HEK293 (cell line): Measurements from ENCODE around the gene AMPD2.
A peak's percentile ranks its signal among the peaks of the same experiment; 100 is the strongest.

ENCODE experiments used
- KLF10 ChIP-seq: fragments of 450-650 bp; IDR thresholded peaks from 2 replicates; pipeline ENCODE4 v1.5.1; 2018; ENCODE audit warnings: missing biosample characterization, mild to moderate bottlenecking, missing genetic modification characterization
- RBAK ChIP-seq: fragments of 450-650 bp; formaldehyde crosslinking; IDR thresholded peaks from 2 replicates; pipeline ENCODE4 v1.5.1; 2016; ENCODE audit warnings: missing biosample characterization, missing genetic modification characterization
- REPIN1 ChIP-seq: fragments of 450-650 bp; formaldehyde crosslinking; IDR thresholded peaks from 2 replicates; pipeline ENCODE4 v1.5.1; 2017; ENCODE audit warnings: missing biosample characterization, missing genetic modification characterization, low read depth
- SP7 ChIP-seq: fragments of 450-650 bp; formaldehyde crosslinking; IDR thresholded peaks from 2 replicates; pipeline ENCODE4 v1.5.1; 2016; ENCODE audit warnings: missing biosample characterization, missing genetic modification characterization
- ZBTB8A ChIP-seq: fragments of 450-650 bp; formaldehyde crosslinking; IDR thresholded peaks from 2 replicates; pipeline ENCODE4 v1.5.1; 2016; ENCODE audit warnings: missing biosample characterization, missing genetic modification characterization
- ZEB2 ChIP-seq: fragments of 450-650 bp; formaldehyde crosslinking; IDR thresholded peaks from 2 replicates; pipeline ENCODE4 v1.5.1; 2016; ENCODE audit warnings: missing biosample characterization, missing genetic modification characterization
- ZNF112 ChIP-seq: fragments of 450-650 bp; formaldehyde crosslinking; IDR thresholded peaks from 2 replicates; pipeline ENCODE4 v1.5.0; 2017; ENCODE audit warnings: missing biosample characterization, missing genetic modification characterization
- ZNF133 ChIP-seq: fragments of 450-650 bp; formaldehyde crosslinking; IDR thresholded peaks from 2 replicates; pipeline ENCODE4 v1.5.1; 2016; ENCODE audit warnings: missing biosample characterization, missing genetic modification characterization
- ZNF16 ChIP-seq: fragments of 450-650 bp; formaldehyde crosslinking; IDR thresholded peaks from 2 replicates; pipeline ENCODE4 v1.5.1; 2016; ENCODE audit warnings: low read depth, missing biosample characterization, missing genetic modification characterization
- ZNF221 ChIP-seq: fragments of 450-650 bp; formaldehyde crosslinking; IDR thresholded peaks from 2 replicates; pipeline ENCODE4 v1.5.1; 2017; ENCODE audit warnings: missing biosample characterization, missing genetic modification characterization, borderline replicate concordance
- ZNF248 ChIP-seq: fragments of 450-650 bp; formaldehyde crosslinking; IDR thresholded peaks from 2 replicates; pipeline ENCODE4 v1.5.1; 2017; ENCODE audit warnings: missing biosample characterization, missing genetic modification characterization
- ZNF473 ChIP-seq: fragments of 450-650 bp; formaldehyde crosslinking; IDR thresholded peaks from 2 replicates; pipeline ENCODE4 v1.5.1; 2017; ENCODE audit warnings: missing biosample characterization, missing genetic modification characterization
- ZNF514 ChIP-seq: fragments of 450-650 bp; formaldehyde crosslinking; IDR thresholded peaks from 2 replicates; pipeline ENCODE4 v1.5.1; 2016; ENCODE audit warnings: missing biosample characterization, missing genetic modification characterization
- ZNF544 ChIP-seq: fragments of 450-650 bp; formaldehyde crosslinking; IDR thresholded peaks from 2 replicates; pipeline ENCODE4 v1.5.0; 2017; ENCODE audit warnings: missing biosample characterization, missing genetic modification characterization
- ZNF610 ChIP-seq: fragments of 450-650 bp; formaldehyde crosslinking; IDR thresholded peaks from 2 replicates; pipeline ENCODE4 v1.5.1; 2016; ENCODE audit warnings: missing biosample characterization, missing genetic modification characterization, borderline replicate concordance
- ZNF621 ChIP-seq: fragments of 450-650 bp; formaldehyde crosslinking; IDR thresholded peaks from 2 replicates; pipeline ENCODE4 v1.5.1; 2017; ENCODE audit warnings: missing biosample characterization, missing genetic modification characterization
- ZNF623 ChIP-seq: fragments of 450-650 bp; formaldehyde crosslinking; IDR thresholded peaks from 2 replicates; pipeline ENCODE4 v1.5.1; 2016; ENCODE audit warnings: missing biosample characterization, missing genetic modification characterization
- ZNF707 ChIP-seq: fragments of 450-650 bp; formaldehyde crosslinking; IDR thresholded peaks from 2 replicates; pipeline ENCODE4 v1.5.1; 2016; ENCODE audit warnings: missing biosample characterization, missing genetic modification characterization
- ZNF785 ChIP-seq: fragments of 450-650 bp; formaldehyde crosslinking; IDR thresholded peaks from 2 replicates; pipeline ENCODE4 v1.5.1; 2016; ENCODE audit warnings: missing biosample characterization, missing genetic modification characterization
- TF ChIP-seq, protein P1 (sequence below): fragments of 450-650 bp; formaldehyde crosslinking; IDR thresholded peaks from 2 replicates; pipeline ENCODE4 v1.5.1; 2016; ENCODE audit warnings: missing biosample characterization, missing genetic modification characterization, borderline replicate concordance
- TF ChIP-seq, protein P2 (sequence below): fragments of 450-650 bp; formaldehyde crosslinking; IDR thresholded peaks from 2 replicates; pipeline ENCODE4 v1.5.1; 2016; ENCODE audit warnings: missing biosample characterization, missing genetic modification characterization, borderline replicate concordance
- TF ChIP-seq, protein P3 (sequence below): fragments of 450-650 bp; IDR thresholded peaks from 2 replicates; pipeline ENCODE4 v1.5.1; 2018; ENCODE audit warnings: missing biosample characterization, mild to moderate bottlenecking, missing genetic modification characterization
- TF ChIP-seq, protein P4 (sequence below): fragments of 450-650 bp; formaldehyde crosslinking; IDR thresholded peaks from 2 replicates; pipeline ENCODE4 v1.5.1; 2017; ENCODE audit warnings: missing biosample characterization, mild to moderate bottlenecking, missing genetic modification characterization, moderate library complexity
- TF ChIP-seq, protein P5 (sequence below): fragments of 450-650 bp; formaldehyde crosslinking; IDR thresholded peaks from 2 replicates; pipeline ENCODE4 v1.5.1; 2016; ENCODE audit warnings: missing biosample characterization, missing genetic modification characterization
- TF ChIP-seq, protein P6 (sequence below): fragments of 450-650 bp; formaldehyde crosslinking; IDR thresholded peaks from 2 replicates; pipeline ENCODE4 v1.5.1; 2017; ENCODE audit warnings: missing biosample characterization, missing genetic modification characterization
- TF ChIP-seq, protein P7 (sequence below): fragments of 450-650 bp; formaldehyde crosslinking; IDR thresholded peaks from 2 replicates; pipeline ENCODE4; 2016; ENCODE audit warnings: missing biosample characterization, missing genetic modification characterization

The AMPD2 gene

DNA sequence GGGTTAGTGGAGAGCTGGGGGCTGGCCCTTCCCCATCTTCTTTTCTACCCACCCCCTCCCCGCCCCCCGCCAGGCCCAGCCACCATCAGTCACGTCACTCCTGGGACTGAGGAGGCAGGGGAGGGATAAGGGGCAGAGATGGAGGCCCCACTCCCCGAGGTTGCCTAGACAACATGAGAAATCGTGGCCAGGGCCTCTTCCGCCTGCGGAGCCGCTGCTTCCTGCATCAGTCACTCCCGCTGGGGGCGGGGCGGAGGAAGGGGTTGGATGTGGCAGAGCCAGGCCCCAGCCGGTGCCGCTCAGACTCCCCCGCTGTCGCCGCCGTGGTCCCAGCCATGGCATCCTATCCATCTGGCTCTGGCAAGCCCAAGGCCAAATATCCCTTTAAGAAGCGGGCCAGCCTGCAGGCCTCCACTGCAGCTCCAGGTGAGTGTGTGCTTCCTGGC is 1.2 kb downstream of the AMPD2 start (continued):
- TF ChIP-seq, protein P1, sequence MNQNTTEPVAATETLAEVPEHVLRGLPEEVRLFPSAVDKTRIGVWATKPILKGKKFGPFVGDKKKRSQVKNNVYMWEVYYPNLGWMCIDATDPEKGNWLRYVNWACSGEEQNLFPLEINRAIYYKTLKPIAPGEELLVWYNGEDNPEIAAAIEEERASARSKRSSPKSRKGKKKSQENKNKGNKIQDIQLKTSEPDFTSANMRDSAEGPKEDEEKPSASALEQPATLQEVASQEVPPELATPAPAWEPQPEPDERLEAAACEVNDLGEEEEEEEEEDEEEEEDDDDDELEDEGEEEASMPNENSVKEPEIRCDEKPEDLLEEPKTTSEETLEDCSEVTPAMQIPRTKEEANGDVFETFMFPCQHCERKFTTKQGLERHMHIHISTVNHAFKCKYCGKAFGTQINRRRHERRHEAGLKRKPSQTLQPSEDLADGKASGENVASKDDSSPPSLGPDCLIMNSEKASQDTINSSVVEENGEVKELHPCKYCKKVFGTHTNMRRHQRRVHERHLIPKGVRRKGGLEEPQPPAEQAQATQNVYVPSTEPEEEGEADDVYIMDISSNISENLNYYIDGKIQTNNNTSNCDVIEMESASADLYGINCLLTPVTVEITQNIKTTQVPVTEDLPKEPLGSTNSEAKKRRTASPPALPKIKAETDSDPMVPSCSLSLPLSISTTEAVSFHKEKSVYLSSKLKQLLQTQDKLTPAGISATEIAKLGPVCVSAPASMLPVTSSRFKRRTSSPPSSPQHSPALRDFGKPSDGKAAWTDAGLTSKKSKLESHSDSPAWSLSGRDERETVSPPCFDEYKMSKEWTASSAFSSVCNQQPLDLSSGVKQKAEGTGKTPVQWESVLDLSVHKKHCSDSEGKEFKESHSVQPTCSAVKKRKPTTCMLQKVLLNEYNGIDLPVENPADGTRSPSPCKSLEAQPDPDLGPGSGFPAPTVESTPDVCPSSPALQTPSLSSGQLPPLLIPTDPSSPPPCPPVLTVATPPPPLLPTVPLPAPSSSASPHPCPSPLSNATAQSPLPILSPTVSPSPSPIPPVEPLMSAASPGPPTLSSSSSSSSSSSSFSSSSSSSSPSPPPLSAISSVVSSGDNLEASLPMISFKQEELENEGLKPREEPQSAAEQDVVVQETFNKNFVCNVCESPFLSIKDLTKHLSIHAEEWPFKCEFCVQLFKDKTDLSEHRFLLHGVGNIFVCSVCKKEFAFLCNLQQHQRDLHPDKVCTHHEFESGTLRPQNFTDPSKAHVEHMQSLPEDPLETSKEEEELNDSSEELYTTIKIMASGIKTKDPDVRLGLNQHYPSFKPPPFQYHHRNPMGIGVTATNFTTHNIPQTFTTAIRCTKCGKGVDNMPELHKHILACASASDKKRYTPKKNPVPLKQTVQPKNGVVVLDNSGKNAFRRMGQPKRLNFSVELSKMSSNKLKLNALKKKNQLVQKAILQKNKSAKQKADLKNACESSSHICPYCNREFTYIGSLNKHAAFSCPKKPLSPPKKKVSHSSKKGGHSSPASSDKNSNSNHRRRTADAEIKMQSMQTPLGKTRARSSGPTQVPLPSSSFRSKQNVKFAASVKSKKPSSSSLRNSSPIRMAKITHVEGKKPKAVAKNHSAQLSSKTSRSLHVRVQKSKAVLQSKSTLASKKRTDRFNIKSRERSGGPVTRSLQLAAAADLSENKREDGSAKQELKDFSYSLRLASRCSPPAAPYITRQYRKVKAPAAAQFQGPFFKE (tag by site-specific recombination), result no peak
- no peak for TF ChIP-seq ZNF112 (tag by site-specific recombination)
- no peak for TF ChIP-seq ZEB2
- TF ChIP-seq ZNF623, result no peak
- TF ChIP-seq, protein P2, sequence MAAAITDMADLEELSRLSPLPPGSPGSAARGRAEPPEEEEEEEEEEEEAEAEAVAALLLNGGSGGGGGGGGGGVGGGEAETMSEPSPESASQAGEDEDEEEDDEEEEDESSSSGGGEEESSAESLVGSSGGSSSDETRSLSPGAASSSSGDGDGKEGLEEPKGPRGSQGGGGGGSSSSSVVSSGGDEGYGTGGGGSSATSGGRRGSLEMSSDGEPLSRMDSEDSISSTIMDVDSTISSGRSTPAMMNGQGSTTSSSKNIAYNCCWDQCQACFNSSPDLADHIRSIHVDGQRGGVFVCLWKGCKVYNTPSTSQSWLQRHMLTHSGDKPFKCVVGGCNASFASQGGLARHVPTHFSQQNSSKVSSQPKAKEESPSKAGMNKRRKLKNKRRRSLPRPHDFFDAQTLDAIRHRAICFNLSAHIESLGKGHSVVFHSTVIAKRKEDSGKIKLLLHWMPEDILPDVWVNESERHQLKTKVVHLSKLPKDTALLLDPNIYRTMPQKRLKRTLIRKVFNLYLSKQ (tag by site-specific recombination), result no peak
- no peak for TF ChIP-seq ZNF16 (tag by site-specific recombination)
- no peak for TF ChIP-seq ZNF610 (tag by site-specific recombination)
- no peak for TF ChIP-seq ZNF133 (tag by site-specific recombination)
- TF ChIP-seq ZNF514 (tag by site-specific recombination), result no peak
- TF ChIP-seq, protein P3, sequence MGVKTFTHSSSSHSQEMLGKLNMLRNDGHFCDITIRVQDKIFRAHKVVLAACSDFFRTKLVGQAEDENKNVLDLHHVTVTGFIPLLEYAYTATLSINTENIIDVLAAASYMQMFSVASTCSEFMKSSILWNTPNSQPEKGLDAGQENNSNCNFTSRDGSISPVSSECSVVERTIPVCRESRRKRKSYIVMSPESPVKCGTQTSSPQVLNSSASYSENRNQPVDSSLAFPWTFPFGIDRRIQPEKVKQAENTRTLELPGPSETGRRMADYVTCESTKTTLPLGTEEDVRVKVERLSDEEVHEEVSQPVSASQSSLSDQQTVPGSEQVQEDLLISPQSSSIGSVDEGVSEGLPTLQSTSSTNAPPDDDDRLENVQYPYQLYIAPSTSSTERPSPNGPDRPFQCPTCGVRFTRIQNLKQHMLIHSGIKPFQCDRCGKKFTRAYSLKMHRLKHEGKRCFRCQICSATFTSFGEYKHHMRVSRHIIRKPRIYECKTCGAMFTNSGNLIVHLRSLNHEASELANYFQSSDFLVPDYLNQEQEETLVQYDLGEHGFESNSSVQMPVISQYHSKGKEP, result no peak
- no peak for TF ChIP-seq ZNF785 (tag by site-specific recombination)
- peak; percentile 75 for TF ChIP-seq KLF10 (tag by site-specific recombination)
- no peak for TF ChIP-seq ZBTB8A
- TF ChIP-seq, protein P4, sequence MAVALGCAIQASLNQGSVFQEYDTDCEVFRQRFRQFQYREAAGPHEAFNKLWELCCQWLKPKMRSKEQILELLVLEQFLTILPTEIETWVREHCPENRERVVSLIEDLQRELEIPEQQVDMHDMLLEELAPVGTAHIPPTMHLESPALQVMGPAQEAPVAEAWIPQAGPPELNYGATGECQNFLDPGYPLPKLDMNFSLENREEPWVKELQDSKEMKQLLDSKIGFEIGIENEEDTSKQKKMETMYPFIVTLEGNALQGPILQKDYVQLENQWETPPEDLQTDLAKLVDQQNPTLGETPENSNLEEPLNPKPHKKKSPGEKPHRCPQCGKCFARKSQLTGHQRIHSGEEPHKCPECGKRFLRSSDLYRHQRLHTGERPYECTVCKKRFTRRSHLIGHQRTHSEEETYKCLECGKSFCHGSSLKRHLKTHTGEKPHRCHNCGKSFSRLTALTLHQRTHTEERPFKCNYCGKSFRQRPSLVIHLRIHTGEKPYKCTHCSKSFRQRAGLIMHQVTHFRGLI, result no peak
- no peak for TF ChIP-seq ZNF707 (tag by site-specific recombination)
- TF ChIP-seq ZNF473 (tag by site-specific recombination), result no peak
- TF ChIP-seq, protein P5, sequence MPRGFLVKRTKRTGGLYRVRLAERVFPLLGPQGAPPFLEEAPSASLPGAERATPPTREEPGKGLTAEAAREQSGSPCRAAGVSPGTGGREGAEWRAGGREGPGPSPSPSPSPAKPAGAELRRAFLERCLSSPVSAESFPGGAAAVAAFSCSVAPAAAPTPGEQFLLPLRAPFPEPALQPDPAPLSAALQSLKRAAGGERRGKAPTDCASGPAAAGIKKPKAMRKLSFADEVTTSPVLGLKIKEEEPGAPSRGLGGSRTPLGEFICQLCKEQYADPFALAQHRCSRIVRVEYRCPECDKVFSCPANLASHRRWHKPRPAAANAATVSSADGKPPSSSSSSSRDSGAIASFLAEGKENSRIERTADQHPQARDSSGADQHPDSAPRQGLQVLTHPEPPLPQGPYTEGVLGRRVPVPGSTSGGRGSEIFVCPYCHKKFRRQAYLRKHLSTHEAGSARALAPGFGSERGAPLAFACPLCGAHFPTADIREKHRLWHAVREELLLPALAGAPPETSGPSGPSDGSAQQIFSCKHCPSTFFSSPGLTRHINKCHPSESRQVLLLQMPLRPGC (tag by site-specific recombination), result no peak
- no peak for TF ChIP-seq ZNF248 (tag by site-specific recombination)
- TF ChIP-seq RBAK, result no peak
- TF ChIP-seq REPIN1 (tag by site-specific recombination), result no peak
- TF ChIP-seq, protein P6, sequence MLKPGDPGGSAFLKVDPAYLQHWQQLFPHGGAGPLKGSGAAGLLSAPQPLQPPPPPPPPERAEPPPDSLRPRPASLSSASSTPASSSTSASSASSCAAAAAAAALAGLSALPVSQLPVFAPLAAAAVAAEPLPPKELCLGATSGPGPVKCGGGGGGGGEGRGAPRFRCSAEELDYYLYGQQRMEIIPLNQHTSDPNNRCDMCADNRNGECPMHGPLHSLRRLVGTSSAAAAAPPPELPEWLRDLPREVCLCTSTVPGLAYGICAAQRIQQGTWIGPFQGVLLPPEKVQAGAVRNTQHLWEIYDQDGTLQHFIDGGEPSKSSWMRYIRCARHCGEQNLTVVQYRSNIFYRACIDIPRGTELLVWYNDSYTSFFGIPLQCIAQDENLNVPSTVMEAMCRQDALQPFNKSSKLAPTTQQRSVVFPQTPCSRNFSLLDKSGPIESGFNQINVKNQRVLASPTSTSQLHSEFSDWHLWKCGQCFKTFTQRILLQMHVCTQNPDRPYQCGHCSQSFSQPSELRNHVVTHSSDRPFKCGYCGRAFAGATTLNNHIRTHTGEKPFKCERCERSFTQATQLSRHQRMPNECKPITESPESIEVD (tag by site-specific recombination), result no peak
- no peak for TF ChIP-seq ZNF621 (tag by site-specific recombination)
- TF ChIP-seq ZNF544 (tag by site-specific recombination), result no peak
- TF ChIP-seq SP7 (tag by site-specific recombination), result no peak; the same call in 1 of the 2 replicates
- TF ChIP-seq, protein P7, sequence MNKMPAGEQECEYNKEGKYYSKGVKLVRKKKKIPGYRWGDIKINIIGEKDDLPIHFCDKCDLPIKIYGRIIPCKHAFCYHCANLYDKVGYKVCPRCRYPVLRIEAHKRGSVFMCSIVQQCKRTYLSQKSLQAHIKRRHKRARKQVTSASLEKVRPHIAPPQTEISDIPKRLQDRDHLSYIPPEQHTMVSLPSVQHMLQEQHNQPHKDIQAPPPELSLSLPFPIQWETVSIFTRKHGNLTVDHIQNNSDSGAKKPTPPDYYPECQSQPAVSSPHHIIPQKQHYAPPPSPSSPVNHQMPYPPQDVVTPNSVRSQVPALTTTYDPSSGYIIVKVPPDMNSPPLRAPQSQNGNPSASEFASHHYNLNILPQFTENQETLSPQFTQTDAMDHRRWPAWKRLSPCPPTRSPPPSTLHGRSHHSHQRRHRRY (tag by site-specific recombination), result no peak
- no peak for TF ChIP-seq ZNF221 (tag by site-specific recombination)
